Bronchial smooth muscle cell (primary cell): ENCODE results near the gene PRAMEF5. TPM values are rescaled to one million over a fixed set of nuclear protein-coding genes. Genes with fewer than 3 reads are reported as not detected.

ENCODE experiments used
- total RNA-seq: library from RNA; depleted of rRNA; stranded (reverse); fragments of >200 nt; gene quantifications from 2 replicates; pipeline ENCODE4 v1.2.1, GENCODE V29; 2014

Gene PRAMEF5
- total RNA-seq: not detected in 2 replicates

DNA sequence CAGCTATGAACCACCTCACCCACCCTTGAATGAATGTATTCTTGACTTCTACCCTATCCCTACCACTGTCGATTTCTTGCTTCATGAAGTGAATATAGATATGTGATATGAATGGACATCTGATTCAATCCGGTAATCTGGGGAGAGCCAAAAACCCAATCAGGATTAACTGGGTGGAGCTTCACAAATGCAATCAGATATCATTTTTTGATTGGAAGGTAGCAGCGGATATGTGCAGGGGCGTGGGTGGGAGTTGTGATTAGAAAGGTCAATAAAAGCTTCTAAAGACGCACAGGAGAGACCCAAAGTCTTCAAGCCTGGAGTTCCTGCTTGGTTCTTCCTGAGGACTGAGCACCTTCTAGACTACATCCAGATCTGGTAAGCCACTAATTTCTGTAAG is at the start of gene PRAMEF5:
TSS of gene PRAMEF5 (plus strand) at position 301 of the 400 bp plus-strand sequence. CDS start 5,071 bp downstream, outside the sequence.

DNA sequence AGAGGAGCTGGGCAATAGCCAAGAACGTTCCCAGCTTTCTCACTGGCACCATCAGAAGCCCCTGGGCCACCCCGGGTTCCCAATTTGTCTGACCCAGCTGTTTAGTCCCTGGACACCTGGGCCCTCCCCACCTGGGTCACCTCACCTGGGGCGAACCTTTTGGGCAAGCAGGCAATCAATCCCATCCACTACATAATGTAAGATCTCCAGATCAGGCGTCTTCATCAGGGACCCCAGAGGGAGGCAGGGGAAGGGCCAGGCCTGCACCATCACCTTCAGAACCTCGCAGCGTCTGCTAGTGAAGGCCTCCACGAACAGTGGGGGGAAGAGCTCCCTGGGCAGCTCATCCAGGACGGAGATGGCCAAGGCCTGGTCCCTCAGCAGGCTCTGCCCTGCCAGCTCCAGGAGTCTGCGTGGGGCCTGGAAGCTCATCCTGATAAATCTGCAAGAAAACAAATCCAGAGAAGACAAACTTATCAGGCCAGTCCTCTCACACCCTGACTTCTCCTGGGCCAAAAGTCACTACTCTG is 28.3 kb upstream of the PRAMEF5 start, which contains the start of gene PRAMEF18:
TSS of gene PRAMEF18 (minus strand) at position 480 of the 530 bp plus-strand sequence. CDS start at position 432, 48 bp downstream.

DNA sequence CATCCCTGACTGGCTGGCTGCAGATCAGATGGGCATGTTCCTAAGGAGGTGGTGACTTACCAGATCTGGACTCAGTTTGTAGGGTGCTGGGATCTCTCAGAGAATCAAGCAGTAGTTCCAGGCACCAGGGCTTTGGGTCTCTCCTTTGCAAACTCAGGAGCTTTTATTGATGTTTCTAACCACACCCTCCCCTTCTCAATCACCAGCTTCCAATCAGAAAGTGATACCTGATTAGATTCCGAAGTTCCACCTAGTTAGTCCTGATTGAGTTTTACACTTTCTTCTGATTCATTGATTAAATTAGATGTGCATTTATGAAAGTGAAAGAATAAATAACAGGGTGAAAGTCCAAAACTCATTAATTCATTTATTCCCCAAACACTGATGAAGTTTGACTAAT is 31.0 kb downstream of the PRAMEF5 start, which contains the start of gene PRAMEF8:
TSS of gene PRAMEF8 (minus strand) at position 101 of the 400 bp plus-strand sequence. CDS start 1,046 bp downstream, outside the sequence.

DNA sequence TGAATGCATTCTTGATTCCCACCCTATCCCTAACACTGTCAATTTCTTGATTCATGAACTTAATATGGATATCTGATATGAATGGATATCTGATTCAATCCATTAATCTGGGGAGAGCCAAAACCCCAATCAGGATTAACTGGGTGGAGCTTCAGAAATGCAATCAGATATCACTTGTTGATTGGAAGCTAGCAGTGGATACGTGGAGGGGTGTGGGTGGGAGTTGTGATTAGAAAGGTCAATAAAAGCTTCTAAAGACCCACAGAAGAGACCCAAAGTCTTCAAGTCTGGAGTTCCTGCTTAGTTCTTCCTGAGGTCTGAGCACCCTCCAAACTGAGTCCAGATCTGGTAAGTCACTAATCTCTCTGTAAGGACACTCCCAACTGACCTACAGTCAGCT is 49.2 kb downstream of the PRAMEF5 start, which contains the start of gene PRAMEF33:
TSS of gene PRAMEF33 (plus strand) at position 301 of the 400 bp plus-strand sequence. CDS start 2,416 bp downstream, outside the sequence.

Other genes with a start within 250 kb of the PRAMEF5 start
- not detected in 2 replicates for gene PRAMEF27, start 197.6 kb upstream of the PRAMEF5 start, total RNA-seq
- not detected in 2 replicates for gene HNRNPCL3, start 193.4 kb upstream of the PRAMEF5 start, total RNA-seq
- gene PRAMEF25, start 183.4 kb upstream of the PRAMEF5 start, total RNA-seq: not detected in 2 replicates
- not detected in 2 replicates for gene HNRNPCL2, start 137.3 kb upstream of the PRAMEF5 start, total RNA-seq
- not detected in 2 replicates for gene PRAMEF26, start 98.2 kb upstream of the PRAMEF5 start, total RNA-seq
- gene HNRNPCL4, start 88.6 kb upstream of the PRAMEF5 start, total RNA-seq: not detected in 2 replicates
- not detected in 2 replicates for gene PRAMEF9, start 82.3 kb upstream of the PRAMEF5 start, total RNA-seq
- not detected in 2 replicates for gene PRAMEF13, start 52.8 kb upstream of the PRAMEF5 start, total RNA-seq
- not detected in 2 replicates for gene PRAMEF18, start 28.0 kb upstream of the PRAMEF5 start, total RNA-seq
- not detected in 2 replicates for gene PRAMEF8, start 30.9 kb downstream of the PRAMEF5 start, total RNA-seq
- gene PRAMEF33, start 49.3 kb downstream of the PRAMEF5 start, total RNA-seq: not detected in 2 replicates
- not detected in 2 replicates for gene PRAMEF15, start 61.4 kb downstream of the PRAMEF5 start, total RNA-seq
- not detected in 2 replicates for gene PRAMEF14, start 92.9 kb downstream of the PRAMEF5 start, total RNA-seq
- not detected in 2 replicates for gene PRAMEF19, start 117.7 kb downstream of the PRAMEF5 start, total RNA-seq
- gene PRAMEF17, start 135.4 kb downstream of the PRAMEF5 start, total RNA-seq: not detected in 2 replicates
- gene PRAMEF20, start 156.3 kb downstream of the PRAMEF5 start, total RNA-seq: not detected in 2 replicates